Measurements from ENCODE around the gene ZNF662. TPM values are rescaled to one million over a fixed set of nuclear protein-coding genes. Genes with fewer than 3 reads are reported as not detected.

The ZNF662 gene
- polyA plus RNA-seq, 3 donors = 2.7 to 3.3 (median 2.8) TPM

Other genes with a start within 250 kb of the ZNF662 start
- under 1 TPM in 2 of 3 donors, not detected in 1; 0.03 to 0.41 TPM for gene KLHL40, start 220.6 kb upstream of the ZNF662 start, polyA plus RNA-seq
- gene HHATL, start 203.3 kb upstream of the ZNF662 start, polyA plus RNA-seq = 1 to 10 TPM in 2 of 3 donors, under 1 TPM in 1; 0.15 to 2.0 (median 1.6) TPM
- under 1 TPM; 0.44 to 0.85 (median 0.56) TPM for gene CCDC13, start 132.9 kb upstream of the ZNF662 start, polyA plus RNA-seq
- 100 to 1,000 TPM in 2 of 3 donors, 10 to 100 TPM in 1; 44.3 to 246 (median 131) TPM for gene HIGD1A, start 101.7 kb upstream of the ZNF662 start, polyA plus RNA-seq
- gene ACKR2, start 96.7 kb upstream of the ZNF662 start, polyA plus RNA-seq = 1 to 10 TPM in 2 of 3 donors, under 1 TPM in 1; 0.31 to 2.6 (median 1.7) TPM
- under 1 TPM in 1 of 3 donors, not detected in 2; 0.01 TPM for gene CYP8B1, start 30.3 kb upstream of the ZNF662 start, polyA plus RNA-seq
- gene GASK1A, start 73.2 kb downstream of the ZNF662 start, polyA plus RNA-seq = 1 to 10 TPM; 1.6 to 7.8 (median 4.5) TPM
- gene POMGNT2, start 199.9 kb downstream of the ZNF662 start, polyA plus RNA-seq = 10 to 100 TPM in 2 of 3 donors, 1 to 10 TPM in 1; 7.8 to 11.4 (median 11.3) TPM